ENCODE data around the gene TPSB2.

Gene TPSB2

GRCh38 chr16:1262846-1263221 lies 32.9 kb upstream of the TPSB2 start:
- H3K4me3 ChIP-seq (ENCODE audit: low read length): no peak overlapping the region
- H3K4me2 ChIP-seq (ENCODE audit: low read length): no peak overlapping the region
- no peak overlapping the region for H3K9ac ChIP-seq (ENCODE audit: low read length)
- H3K27me3 ChIP-seq (ENCODE audit: low read depth, low read length): no peaks in the 10 kb centered on the region
- no peak overlapping the region for H3K27ac ChIP-seq (ENCODE audit: low read length)
- TF ChIP-seq EZH2phosphoT487 (IDR thresholded peaks at IDR 0.05; ENCODE audit: low read depth): no peak
- TF ChIP-seq CTCF (IDR thresholded peaks at IDR 0.05; ENCODE audit: low read depth, low read length): no peak
- no peaks in the 10 kb centered on the region for H3K79me2 ChIP-seq (ENCODE audit: low read length)
- H3K36me3 ChIP-seq (replicated peaks; ENCODE audit: low read depth, low read length): no peaks in the 10 kb centered on the region
- no peaks in the 10 kb centered on the region for H4K20me1 ChIP-seq (ENCODE audit: insufficient read depth, low read length)
- no peak overlapping the region for H2AFZ ChIP-seq (ENCODE audit: low read depth, low read length)
- H3K4me1 ChIP-seq (ENCODE audit: low read length): no peaks in the 10 kb centered on the region
- no peaks in the 10 kb centered on the region for H3K9me3 ChIP-seq (ENCODE audit: insufficient read depth, low read length)

- Histone ChIP-seq H3K36me3 (replicated peaks; ENCODE audit: low read depth, low read length) (no peaks in the 10 kb centered on the region), H4K20me1 (ENCODE audit: insufficient read depth, low read length) (no peaks in the 10 kb centered on the region), H2AFZ (ENCODE audit: low read depth, low read length) (no peak overlapping the region), H3K27me3 (ENCODE audit: low read depth, low read length) (no peaks in the 10 kb centered on the region), H3K4me3 (ENCODE audit: low read length) (no peak overlapping the region), H3K27ac (ENCODE audit: low read length) (no peak overlapping the region), H3K9me3 (ENCODE audit: insufficient read depth, low read length) (no peaks in the 10 kb centered on the region), H3K4me2 (ENCODE audit: low read length) (no peak overlapping the region), H3K79me2 (ENCODE audit: low read length) (no peaks in the 10 kb centered on the region), H3K9ac (ENCODE audit: low read length) (no peak overlapping the region), H3K4me1 (ENCODE audit: low read length) (no peaks in the 10 kb centered on the region)
- TF ChIP-seq EZH2phosphoT487 (IDR thresholded peaks at IDR 0.05; ENCODE audit: low read depth): no peak
- no peak for TF ChIP-seq CTCF (IDR thresholded peaks at IDR 0.05; ENCODE audit: low read depth, low read length)
Observed at GRCh38 chr16:1262210-1262845, 32.3 kb upstream of the TPSB2 start.

- no peak overlapping the region for H3K4me3 ChIP-seq (ENCODE audit: low read length)
- no peak for TF ChIP-seq CTCF (IDR thresholded peaks at IDR 0.05; ENCODE audit: low read depth, low read length)
- no peak for TF ChIP-seq EZH2phosphoT487 (IDR thresholded peaks at IDR 0.05; ENCODE audit: low read depth)
- no peaks in the 10 kb centered on the region for H3K4me1 ChIP-seq (ENCODE audit: low read length)
- H3K36me3 ChIP-seq (replicated peaks; ENCODE audit: low read depth, low read length): no peaks in the 10 kb centered on the region
- no peaks in the 10 kb centered on the region for H3K79me2 ChIP-seq (ENCODE audit: low read length)
- no peaks in the 10 kb centered on the region for H4K20me1 ChIP-seq (ENCODE audit: insufficient read depth, low read length)
- no peak overlapping the region for H3K4me2 ChIP-seq (ENCODE audit: low read length)
- no peak overlapping the region for H3K27ac ChIP-seq (ENCODE audit: low read length)
- no peak overlapping the region for H3K9ac ChIP-seq (ENCODE audit: low read length)
- H3K27me3 ChIP-seq (ENCODE audit: low read depth, low read length): no peaks in the 10 kb centered on the region
- no peak overlapping the region for H2AFZ ChIP-seq (ENCODE audit: low read depth, low read length)
- no peaks in the 10 kb centered on the region for H3K9me3 ChIP-seq (ENCODE audit: insufficient read depth, low read length)
Observed at GRCh38 chr16:1261131-1261892, 31.3 kb upstream of the TPSB2 start.

- TF ChIP-seq CTCF (IDR thresholded peaks at IDR 0.05; ENCODE audit: low read depth, low read length): no peak
- no peak for TF ChIP-seq EZH2phosphoT487 (IDR thresholded peaks at IDR 0.05; ENCODE audit: low read depth)
- no peaks in the 10 kb centered on the region for H3K27me3 ChIP-seq (ENCODE audit: low read depth, low read length)
- no peak overlapping the region for H2AFZ ChIP-seq (ENCODE audit: low read depth, low read length)
- no peak overlapping the region for H3K27ac ChIP-seq (ENCODE audit: low read length)
- H3K36me3 ChIP-seq (replicated peaks; ENCODE audit: low read depth, low read length): no peaks in the 10 kb centered on the region
- H3K4me3 ChIP-seq (ENCODE audit: low read length): no peak overlapping the region
- H3K9ac ChIP-seq (ENCODE audit: low read length): no peak overlapping the region
- H3K4me1 ChIP-seq (ENCODE audit: low read length): no peaks in the 10 kb centered on the region
- no peaks in the 10 kb centered on the region for H4K20me1 ChIP-seq (ENCODE audit: insufficient read depth, low read length)
- no peaks in the 10 kb centered on the region for H3K79me2 ChIP-seq (ENCODE audit: low read length)
- no peak overlapping the region for H3K4me2 ChIP-seq (ENCODE audit: low read length)
- no peaks in the 10 kb centered on the region for H3K9me3 ChIP-seq (ENCODE audit: insufficient read depth, low read length)
Observed at GRCh38 chr16:1260101-1260680, 30.2 kb upstream of the TPSB2 start.
